Cardiac muscle cell (in vitro differentiated cells and primary cell): ENCODE measurements around the gene PRKCH. TPM values are rescaled to one million over a fixed set of nuclear protein-coding genes. Genes with fewer than 3 reads are reported as not detected.
A peak's percentile ranks its signal among the peaks of the same experiment; 100 is the strongest.

Source experiments
- DNase-seq, 2 donors: peaks; one replicate each; pipeline versions ENCODE4 v3.0.0 to v3.0.0-alpha.2; 2010 to 2017; ENCODE audit warnings: low read depth in 1 of 2, low spot score in 1 of 2
- H3K27ac ChIP-seq: fragments of 200-600 bp; sonication (generic); 2 replicates; pipeline ENCODE4 v1.5.1; 2016
- H3K27me3 ChIP-seq: fragments of 200-600 bp; sonication (generic); 2 replicates; pipeline ENCODE4 v1.6.0; 2016; ENCODE audit warnings: control low read depth
- H3K36me3 ChIP-seq: fragments of 200-600 bp; sonication (generic); 2 replicates; pipeline ENCODE4 v1.5.1; 2016; ENCODE audit warnings: control low read depth
- H3K4me1 ChIP-seq: fragments of 200-600 bp; sonication (generic); 2 replicates; pipeline ENCODE4 v1.8.1; 2017; ENCODE audit warnings: low read depth, mild to moderate bottlenecking, mixed run types
- H3K4me3 ChIP-seq: fragments of 200-600 bp; sonication (generic); 2 replicates; pipeline ENCODE4 v1.5.1; 2016; ENCODE audit warnings: mild to moderate bottlenecking
- H3K9me3 ChIP-seq: fragments of 200-600 bp; sonication (generic); 2 replicates; pipeline ENCODE4 v1.5.1; 2017; ENCODE audit warnings: low read depth, mild to moderate bottlenecking, control low read depth
- polyA plus RNA-seq: library from polyadenylated mRNA; unstranded; fragments of >200 nt; fragmentation: Nextera tagmentation; extraction: Ambion mirVana; gene quantifications from 2 replicates; pipeline ENCODE4 v1.2.1, GENCODE V29; 2016
- total RNA-seq: library from RNA; depleted of rRNA; stranded (reverse); fragments of >200 nt; gene quantifications from 2 replicates; pipeline ENCODE4 v1.2.3, GENCODE V29; 2016
- TF ChIP-seq, protein P1 (sequence below): IDR thresholded peaks from 2 replicates; pipeline ENCODE4 v1.5.1; 2012; ENCODE audit warnings: low read depth, mild to moderate bottlenecking, low read length

Gene PRKCH
- total and polyA plus RNA-seq, 2 experiments from 2014 or later, result 51.0 to 128 TPM

- no peaks in the 10 kb centered on the region for H3K27me3 ChIP-seq
- H3K4me1 ChIP-seq, result peaks cover 38% of the 10 kb centered on the region
- H3K36me3 ChIP-seq, result no peaks in the 10 kb centered on the region
- no peak overlapping the region for H3K4me3 ChIP-seq
- no peak overlapping the region for H3K27ac ChIP-seq
- TF ChIP-seq, protein P1, sequence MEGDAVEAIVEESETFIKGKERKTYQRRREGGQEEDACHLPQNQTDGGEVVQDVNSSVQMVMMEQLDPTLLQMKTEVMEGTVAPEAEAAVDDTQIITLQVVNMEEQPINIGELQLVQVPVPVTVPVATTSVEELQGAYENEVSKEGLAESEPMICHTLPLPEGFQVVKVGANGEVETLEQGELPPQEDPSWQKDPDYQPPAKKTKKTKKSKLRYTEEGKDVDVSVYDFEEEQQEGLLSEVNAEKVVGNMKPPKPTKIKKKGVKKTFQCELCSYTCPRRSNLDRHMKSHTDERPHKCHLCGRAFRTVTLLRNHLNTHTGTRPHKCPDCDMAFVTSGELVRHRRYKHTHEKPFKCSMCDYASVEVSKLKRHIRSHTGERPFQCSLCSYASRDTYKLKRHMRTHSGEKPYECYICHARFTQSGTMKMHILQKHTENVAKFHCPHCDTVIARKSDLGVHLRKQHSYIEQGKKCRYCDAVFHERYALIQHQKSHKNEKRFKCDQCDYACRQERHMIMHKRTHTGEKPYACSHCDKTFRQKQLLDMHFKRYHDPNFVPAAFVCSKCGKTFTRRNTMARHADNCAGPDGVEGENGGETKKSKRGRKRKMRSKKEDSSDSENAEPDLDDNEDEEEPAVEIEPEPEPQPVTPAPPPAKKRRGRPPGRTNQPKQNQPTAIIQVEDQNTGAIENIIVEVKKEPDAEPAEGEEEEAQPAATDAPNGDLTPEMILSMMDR, result no peak
- DNase-seq, result no peak
- H3K9me3 ChIP-seq, result no peaks in the 10 kb centered on the region
These were observed 247.9 kb downstream of the PRKCH start for GRCh38 chr14:61569308-61569707.

DNA sequence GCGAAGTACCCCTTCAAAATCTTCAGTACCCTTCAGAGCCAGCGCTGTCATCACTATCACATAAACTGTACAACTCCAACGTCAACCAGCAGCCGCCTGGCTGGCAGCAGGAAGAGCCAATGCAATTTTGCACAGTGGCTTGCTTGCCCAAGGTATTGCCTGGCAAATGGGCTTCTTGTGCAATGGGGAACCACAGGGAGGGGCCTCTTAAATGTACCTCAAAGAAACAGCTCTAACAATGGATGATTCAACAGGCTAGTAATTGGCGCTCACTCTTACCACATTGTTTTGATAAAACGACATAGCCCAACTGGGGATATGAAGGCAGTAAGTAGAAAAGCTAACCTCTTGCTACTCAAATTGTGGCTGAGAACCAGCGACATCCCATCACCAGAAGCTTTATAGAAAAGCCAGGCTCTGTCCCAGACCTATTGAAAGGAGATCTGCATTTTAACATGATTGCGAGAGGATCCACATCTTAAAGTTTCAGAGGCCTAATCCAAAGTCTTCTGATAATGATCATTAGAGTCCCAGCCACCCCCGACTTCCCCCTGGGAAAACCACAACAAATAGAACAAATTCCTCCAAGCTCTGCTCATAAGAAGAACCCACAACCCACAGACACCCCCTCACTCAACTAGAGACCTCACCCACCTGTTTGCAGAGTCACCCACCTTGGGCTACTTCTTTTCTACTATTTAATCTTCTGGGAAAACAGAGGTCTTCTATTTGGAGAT, 248.6 kb downstream of the PRKCH start:
- H3K27me3 ChIP-seq, result no peaks in the 10 kb centered on the region
- no peak overlapping the region for H3K27ac ChIP-seq
- H3K4me1 ChIP-seq, result peaks cover 33% of the 10 kb centered on the region
- no peaks in the 10 kb centered on the region for H3K9me3 ChIP-seq
- peak in 1 of 2 donors; percentile 97 for DNase-seq
- TF ChIP-seq, protein P1, result no peak
- H3K36me3 ChIP-seq, result no peaks in the 10 kb centered on the region
- H3K4me3 ChIP-seq, result no peak overlapping the region

- TF ChIP-seq, protein P1, result no peak
- no peaks in the 10 kb centered on the region for H3K27me3 ChIP-seq
- peaks cover 33% of the 10 kb centered on the region for H3K4me1 ChIP-seq
- no peak overlapping the region for H3K4me3 ChIP-seq
- no peaks in the 10 kb centered on the region for H3K36me3 ChIP-seq
- peak in 1 of 2 donors; percentile 56 for DNase-seq
- H3K27ac ChIP-seq, result no peak overlapping the region
- no peaks in the 10 kb centered on the region for H3K9me3 ChIP-seq
These were observed 249.3 kb downstream of the PRKCH start for GRCh38 chr14:61570549-61571290.

GRCh38 chr14:61571917-61572316, 250.5 kb downstream of the PRKCH start:
- Histone ChIP-seq H3K4me3 (no peak overlapping the region), H3K9me3 (no peaks in the 10 kb centered on the region), H3K27ac (no peak overlapping the region), H3K4me1 (peaks cover 27% of the 10 kb centered on the region), H3K27me3 (no peaks in the 10 kb centered on the region), H3K36me3 (no peaks in the 10 kb centered on the region)
- TF ChIP-seq, protein P1, result no peak
- DNase-seq, result peak in 1 of 2 donors; percentile 50

DNA sequence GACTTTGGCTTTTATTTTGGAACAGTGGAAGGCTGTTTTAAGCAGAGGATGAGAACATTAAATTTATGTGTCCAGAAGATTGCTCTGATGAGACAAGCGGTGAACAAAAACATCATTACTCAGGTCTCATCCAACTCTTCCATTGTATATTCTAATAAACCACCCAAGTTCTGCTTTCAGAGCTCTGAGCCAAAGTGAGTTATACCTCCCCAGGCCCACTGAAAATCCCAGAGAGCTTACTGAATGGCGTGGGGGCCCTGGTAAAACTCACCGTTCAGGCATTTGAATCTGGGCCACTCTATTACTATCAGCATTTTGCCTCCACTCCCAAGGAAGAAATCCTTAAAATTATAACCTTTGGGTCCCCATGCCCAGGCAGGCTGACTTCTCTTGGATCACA, 251.9 kb downstream of the PRKCH start:
- Histone ChIP-seq H3K27me3 (no peaks in the 10 kb centered on the region), H3K27ac (no peak overlapping the region), H3K9me3 (no peaks in the 10 kb centered on the region), H3K4me1 (peaks cover 19% of the 10 kb centered on the region), H3K36me3 (no peaks in the 10 kb centered on the region), H3K4me3 (no peak overlapping the region)
- TF ChIP-seq, protein P1, result no peak
- no peak for DNase-seq
